GM12878 (cell line): ENCODE results near the gene COPE. TPM values are rescaled to one million over a fixed set of nuclear protein-coding genes. Genes with fewer than 3 reads are reported as not detected.
A peak's percentile ranks its signal among the peaks of the same experiment; 100 is the strongest.

Source experiments
- ATAC-seq: fragments of 200-7000 bp; cut with Tn5 transposase; 3 replicates; pipeline ENCODE4 v1.9.1; 2020; ENCODE audit warnings: mild to moderate bottlenecking, moderate library complexity
- BruUV-seq: library from RNA; stranded (reverse); fragments of 400-500 nt; replicated peaks from 2 replicates; lab custom pipeline; 2021; lab: Mats Ljungman, UMichigan
- CTCF ChIA-PET: fragments of 300-600 bp; sonication (Branson Sonifier 250); formaldehyde crosslinking; extraction: SDS; loops from one replicate; lab custom pipeline; 2021; ENCODE audit warnings: inconsistent platforms; lab: Yijun Ruan, JAX
- POLR2A ChIA-PET: fragments of 350-600 bp; formaldehyde crosslinking; extraction: SDS; loops from one replicate; lab custom pipeline; 2021; ENCODE audit warnings: inconsistent platforms; lab: Charles Lee
- RAD21 ChIA-PET: fragments of 300-600 bp; sonication (Branson Sonifier 250); formaldehyde crosslinking; loops from one replicate; lab custom pipeline; 2023; ENCODE audit warnings: antibody characterized with exemption; ENCODE audit not compliant: unreplicated experiment; lab: Charles Lee
- SMC1A ChIA-PET: fragments of 300-600 bp; sonication (Branson Sonifier 250); formaldehyde crosslinking; loops from one replicate; lab custom pipeline; 2023; ENCODE audit not compliant: unreplicated experiment, uncharacterized antibody; lab: Charles Lee
- DNase-seq: peaks from one replicate; pipeline ENCODE4 v3.0.0-alpha.2; 2011; ENCODE audit warnings: low read depth, low spot score
- FAIRE-seq: peaks from 3 replicates; lab custom pipeline; 2011; peaks lifted over from hg19 to GRCh38; lab: Jason Lieb, UNC
- H2AFZ ChIP-seq: 2 replicates; pipeline ENCODE4 v1.6.0; 2011; ENCODE audit warnings: low read depth, low read length, control low read depth; ENCODE audit not compliant: control insufficient read depth
- H3K27ac ChIP-seq: 2 replicates; pipeline ENCODE4 v1.5.1; 2011; ENCODE audit warnings: control low read depth; ENCODE audit not compliant: control insufficient read depth, insufficient read depth
- H3K27me3 ChIP-seq, 2 experiments: replicated peaks in 1 of 2; 2 replicates each; pipeline versions ENCODE4 v1.6.0 to v1.6.1; 2011; ENCODE audit warnings: low read length in 1 of 2; ENCODE audit not compliant: control insufficient read depth in 2 of 2, insufficient read depth in 2 of 2
- H3K36me3 ChIP-seq, 2 experiments: 2 replicates each; pipeline ENCODE4 v1.5.1; 2011; ENCODE audit warnings: low read length in 1 of 2; ENCODE audit not compliant: control insufficient read depth in 2 of 2, insufficient read depth in 2 of 2
- H3K4me1 ChIP-seq: 2 replicates; pipeline ENCODE4 v1.6.1; 2011; ENCODE audit warnings: mild to moderate bottlenecking, low read length, moderate library complexity, mixed read lengths; ENCODE audit not compliant: control insufficient read depth, insufficient read depth
- H3K4me2 ChIP-seq: 2 replicates; pipeline ENCODE4 v1.6.0; 2011; ENCODE audit warnings: control low read depth; ENCODE audit not compliant: control insufficient read depth, insufficient read depth
- H3K4me3 ChIP-seq: fragments of 200-600 bp; sonication (generic); 2 replicates; pipeline ENCODE4 v1.5.1; 2016
- H3K79me2 ChIP-seq: 2 replicates; pipeline ENCODE4 v1.6.0; 2011; ENCODE audit warnings: low read length; ENCODE audit not compliant: control insufficient read depth, insufficient read depth
- H3K9ac ChIP-seq: 2 replicates; pipeline ENCODE4 v1.8.0; 2011; ENCODE audit warnings: low read length, control low read depth, mixed read lengths; ENCODE audit not compliant: control insufficient read depth, insufficient read depth
- H3K9me3 ChIP-seq: replicated peaks from 3 replicates; pipeline ENCODE4 v1.5.1; 2011; ENCODE audit warnings: mild to moderate bottlenecking, low read length; ENCODE audit not compliant: control insufficient read depth, insufficient read depth
- H4K20me1 ChIP-seq: 2 replicates; pipeline ENCODE4 v1.6.0; 2011; ENCODE audit not compliant: control insufficient read depth, insufficient read depth
- CTCF ChIP-seq, 3 experiments: IDR thresholded peaks in 2 of 3; conservative IDR thresholded peaks in 1 of 3; 2 replicates each; pipeline ENCODE4 v1.5.1; 2011; ENCODE audit warnings: low read depth in 3 of 3, low read length in 3 of 3, mild to moderate bottlenecking in 3 of 3, control low read depth in 2 of 3, moderate library complexity in 2 of 3, inconsistent platforms in 1 of 3, mixed read lengths in 1 of 3; ENCODE audit not compliant: control insufficient read depth in 2 of 3, insufficient read depth in 1 of 3; ENCODE audit errors: extremely low read depth in 1 of 3
- HCFC1 ChIP-seq: fragments of 150-350 bp; IDR thresholded peaks from 2 replicates; pipeline ENCODE4 v1.6.1; 2014; ENCODE audit warnings: low read length
- PML ChIP-seq: IDR thresholded peaks from 2 replicates; pipeline ENCODE4 v1.6.1; 2012; ENCODE audit warnings: low read length, inconsistent platforms
- POLR2A ChIP-seq: IDR thresholded peaks from 2 replicates; pipeline ENCODE4 v1.6.1; 2011; ENCODE audit warnings: low read depth, mild to moderate bottlenecking, low read length
- RAD21 ChIP-seq: IDR thresholded peaks from 2 replicates; pipeline ENCODE4 v1.6.1; 2011; ENCODE audit warnings: mild to moderate bottlenecking, low read depth, low read length, moderate library complexity; ENCODE audit not compliant: insufficient read depth
- REST ChIP-seq: IDR thresholded peaks from 2 replicates; pipeline ENCODE4 v1.6.1; 2012; ENCODE audit warnings: mild to moderate bottlenecking, low read depth, low read length
- RUNX3 ChIP-seq: IDR thresholded peaks from 2 replicates; pipeline ENCODE4 v1.6.1; 2012; ENCODE audit warnings: low read length, inconsistent platforms
- WGBS: methylation state at CpG from one replicate; pipeline ENCODE4 v1.1.6; 2016; ENCODE audit warnings: low lambda C conversion rate; ENCODE audit not compliant: insufficient replicate concordance, insufficient coverage; ENCODE audit errors: missing lambda C conversion rate; 5-methylcytosine and 5-hydroxymethylcytosine counted together
- in situ Hi-C: fragments of 300-500 bp; cut with MboI; formaldehyde crosslinking; loops from 9 replicates; pipeline ENCODE4 v1.14.3; 2018; ENCODE audit warnings: mixed read lengths
- intact Hi-C: fragments of 100-400 bp; cut with micrococcal nuclease; formaldehyde crosslinking; loops from one replicate; pipeline ENCODE4 v1.14.2; 2022; ENCODE audit not compliant: unreplicated experiment
- polyA plus RNA-seq, 11 experiments: library from polyadenylated mRNA; depleted of rRNA in 4 of 11; unstranded in 6 of 11; stranded (reverse) in 5 of 11; fragments of >200 nt; fragmentation: Nextera tagmentation in 4 of 11; fragmentation: Illumina TruSeq in 1 of 11; extraction: Ambion mirVana in 4 of 11; extraction: Trizol in 1 of 11; gene quantifications; 1 replicate in 1 of 11; 2 replicates in 10 of 11; pipeline versions ENCODE4 v1.2.1 to v1.2.3, GENCODE V29; 2011 to 2016; ENCODE audit warnings: inconsistent platforms in 2 of 11, missing spikeins in 2 of 11, low read depth in 1 of 11
- total RNA-seq, 4 experiments: library from RNA; depleted of rRNA in 3 of 4; stranded (reverse); fragments of >200 nt in 3 of 4; fragmentation: Illumina TruSeq in 1 of 4; extraction: Trizol in 1 of 4; gene quantifications; 2 replicates each; pipeline versions ENCODE4 v1.2.1 to v1.2.3, GENCODE V29; 2013 to 2021

Gene COPE
- total and polyA plus RNA-seq, 10 of the 15 experiments (the other 5 are each of a cell fraction or from before 2014, with no cell fraction given): 3.5 to 464 (median 222) TPM

GRCh38 chr19:18856385-18857126, 62.6 kb downstream of the COPE start:
- in situ Hi-C loops: loop anchor here (25.0 kb wide), 1 partner anchor 394 kb away; no protein-coding TSS in a partner anchor
- WGBS: 95% methylated on average over 22 of the region's 22 CpGs
- no peak overlapping the region for H3K27ac ChIP-seq
- no peak overlapping the region for H3K9ac ChIP-seq
- TF ChIP-seq HCFC1 (no peak), CTCF (IDR thresholded peaks at IDR 0.05 in 2 of 3, conservative IDR thresholded peaks at IDR 0.05 in 1 of 3; ENCODE audit: control insufficient read depth in 2 of 3, extremely low read depth in 1 of 3, insufficient read depth in 1 of 3, low read depth in 3 of 3, low read length in 3 of 3) (peak; percentile 21 to 27 (median 26); a peak in 4 of 6 replicates), POLR2A (0 out of 2 replicates have a peak, but pooled peaks have one; percentile 7), PML (no peak), RUNX3 (no peak), REST (no peak), RAD21 (peak; percentile 35)
- no peaks in the 10 kb centered on the region for H3K9me3 ChIP-seq
- H3K4me3 ChIP-seq: no peak overlapping the region
- ChIA-PET SMC1A (interaction anchor here (0.7 to 1.0 kb wide), 2 partner anchors 10 to 83 kb away, joined by 3 read pairs; no protein-coding TSS in a partner anchor), RAD21 (interaction anchor here (1.0 kb wide), 1 partner anchor 10 kb away, joined by 7 read pairs; no protein-coding TSS in a partner anchor), POLR2A (interaction anchor here (0.6 kb wide), 1 partner anchor 211 kb away, joined by 4 read pairs; no protein-coding TSS in a partner anchor), CTCF (interaction anchor here (0.6 to 1.7 kb wide), 5 partner anchors 9 to 165 kb away, joined by 3 to 4 read pairs (median 3); no protein-coding TSS in a partner anchor)
- no peak overlapping the region for H3K4me2 ChIP-seq
- intact Hi-C loops: no loop called here
- H2AFZ ChIP-seq: no peak overlapping the region
- H3K4me1 ChIP-seq: peaks cover 17% of the 10 kb centered on the region
- H4K20me1 ChIP-seq: peaks cover 6% of the 10 kb centered on the region; the same call in 1 of the 2 replicates
- FAIRE-seq: no peak
- H3K27me3 ChIP-seq: no peaks in the 10 kb centered on the region
- peaks cover 37 to 89% of the 10 kb centered on the region in 2 experiments for H3K36me3 ChIP-seq
- no peaks in the 10 kb centered on the region for H3K79me2 ChIP-seq
- 0 out of 3 replicates have a peak, but pooled peaks have one; percentile 29 for ATAC-seq
- no TSS peak for BruUV-seq
- DNase-seq: no peak
